MCF 10A (cell line): ENCODE data around the gene NKX3-2. TPM values are rescaled to one million over a fixed set of nuclear protein-coding genes. Genes with fewer than 3 reads are reported as not detected.

ENCODE experiments used
- BruUV-seq: library from RNA; stranded (reverse); fragments of 400-500 nt; replicated peaks from 2 replicates; lab custom pipeline; 2021; lab: Mats Ljungman, UMichigan
- CTCF ChIA-PET: fragments of 300-600 bp; sonication (Branson Sonifier 250); formaldehyde crosslinking; extraction: SDS; loops from one replicate; lab custom pipeline; 2021; ENCODE audit warnings: antibody characterized with exemption, inconsistent platforms; lab: Yijun Ruan, JAX
- POLR2A ChIA-PET: fragments of 300-600, 350-650 bp; sonication (Branson Sonifier 250); formaldehyde crosslinking; extraction: SDS; loops from one replicate; lab custom pipeline; 2020; ENCODE audit warnings: antibody characterized with exemption, inconsistent platforms; lab: Yijun Ruan, JAX
- DNase-seq: peaks from one replicate; pipeline ENCODE4 v3.0.0-alpha.2; 2018; ENCODE audit not compliant: unreplicated experiment
- H3K27ac Mint-ChIP-seq: one replicate; pipeline ENCODE4 v1.8.0; 2022; ENCODE audit warnings: mild to moderate bottlenecking, low read depth, mixed read lengths; ENCODE audit not compliant: unreplicated experiment
- H3K27me3 Mint-ChIP-seq: one replicate; pipeline ENCODE4 v1.8.0; 2022; ENCODE audit warnings: mixed read lengths; ENCODE audit not compliant: insufficient read depth, unreplicated experiment
- H3K36me3 Mint-ChIP-seq: one replicate; pipeline ENCODE4 v1.8.0; 2022; ENCODE audit warnings: mild to moderate bottlenecking, moderate library complexity, mixed read lengths; ENCODE audit not compliant: insufficient read depth, unreplicated experiment
- H3K4me1 Mint-ChIP-seq: one replicate; pipeline ENCODE4 v1.8.0; 2022; ENCODE audit warnings: mixed read lengths; ENCODE audit not compliant: insufficient read depth, unreplicated experiment
- H3K4me3 Mint-ChIP-seq: one replicate; pipeline ENCODE4 v1.8.0; 2022; ENCODE audit warnings: mild to moderate bottlenecking, moderate library complexity, mixed read lengths; ENCODE audit not compliant: unreplicated experiment
- H3K9me3 Mint-ChIP-seq: one replicate; pipeline ENCODE4 v1.8.0; 2022; ENCODE audit warnings: mixed read lengths; ENCODE audit not compliant: unreplicated experiment
- intact Hi-C: fragments of 100-400 bp; cut with micrococcal nuclease; formaldehyde crosslinking; loops from 2 replicates; pipeline ENCODE4 v1.14.1; 2022
- total RNA-seq: library from RNA; stranded (reverse); gene quantifications from 2 replicates; pipeline ENCODE4 v1.2.3, GENCODE V29; 2022
- TF ChIP-seq, protein P1 (sequence below): fragments of 200-600 bp; IDR thresholded peaks from one replicate; pipeline ENCODE4 v1.8.0; 2022; ENCODE audit warnings: antibody characterized with exemption, mild to moderate bottlenecking; ENCODE audit not compliant: unreplicated experiment

The NKX3-2 gene
- total RNA-seq, 1 experiment from 2014 or later, result 0.42 TPM

DNA sequence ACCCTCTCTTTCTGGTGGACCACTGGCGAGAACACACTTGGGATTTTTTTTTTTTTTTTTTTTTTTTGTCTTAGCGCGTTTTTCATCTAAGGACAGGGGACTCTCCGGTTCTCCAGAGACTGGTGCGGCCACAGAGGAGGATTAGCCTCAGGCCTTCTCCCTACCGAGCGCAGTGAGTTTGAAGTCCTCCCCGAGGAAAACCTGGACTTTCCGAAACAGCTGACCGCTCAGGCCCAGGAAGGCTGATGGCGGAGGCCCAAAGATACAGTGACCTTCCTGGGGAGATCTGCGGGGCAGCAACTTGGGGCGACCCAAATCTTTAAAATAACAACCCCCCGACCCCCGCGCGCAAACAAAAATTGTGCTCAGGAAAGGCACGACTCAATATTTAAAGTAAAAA is 9.2 kb downstream of the NKX3-2 start:
- no peaks in the 10 kb centered on the region for H3K4me1 Mint-ChIP-seq
- H3K9me3 Mint-ChIP-seq, result peaks cover 5% of the 10 kb centered on the region
- TF ChIP-seq, protein P1, sequence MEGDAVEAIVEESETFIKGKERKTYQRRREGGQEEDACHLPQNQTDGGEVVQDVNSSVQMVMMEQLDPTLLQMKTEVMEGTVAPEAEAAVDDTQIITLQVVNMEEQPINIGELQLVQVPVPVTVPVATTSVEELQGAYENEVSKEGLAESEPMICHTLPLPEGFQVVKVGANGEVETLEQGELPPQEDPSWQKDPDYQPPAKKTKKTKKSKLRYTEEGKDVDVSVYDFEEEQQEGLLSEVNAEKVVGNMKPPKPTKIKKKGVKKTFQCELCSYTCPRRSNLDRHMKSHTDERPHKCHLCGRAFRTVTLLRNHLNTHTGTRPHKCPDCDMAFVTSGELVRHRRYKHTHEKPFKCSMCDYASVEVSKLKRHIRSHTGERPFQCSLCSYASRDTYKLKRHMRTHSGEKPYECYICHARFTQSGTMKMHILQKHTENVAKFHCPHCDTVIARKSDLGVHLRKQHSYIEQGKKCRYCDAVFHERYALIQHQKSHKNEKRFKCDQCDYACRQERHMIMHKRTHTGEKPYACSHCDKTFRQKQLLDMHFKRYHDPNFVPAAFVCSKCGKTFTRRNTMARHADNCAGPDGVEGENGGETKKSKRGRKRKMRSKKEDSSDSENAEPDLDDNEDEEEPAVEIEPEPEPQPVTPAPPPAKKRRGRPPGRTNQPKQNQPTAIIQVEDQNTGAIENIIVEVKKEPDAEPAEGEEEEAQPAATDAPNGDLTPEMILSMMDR, result no peak
- H3K27me3 Mint-ChIP-seq, result no peaks in the 10 kb centered on the region
- CTCF ChIA-PET, result interaction anchor here (1.2 kb wide), 1 partner anchor 806 kb away, joined by 3 read pairs; no protein-coding TSS in a partner anchor
- no peak for DNase-seq
- intact Hi-C loops, result no loop called here
- no TSS peak for BruUV-seq
- H3K4me3 Mint-ChIP-seq, result no peak overlapping the region
- POLR2A ChIA-PET, result no interaction called here
- H3K36me3 Mint-ChIP-seq, result no peaks in the 10 kb centered on the region
- no peak overlapping the region for H3K27ac Mint-ChIP-seq

DNA sequence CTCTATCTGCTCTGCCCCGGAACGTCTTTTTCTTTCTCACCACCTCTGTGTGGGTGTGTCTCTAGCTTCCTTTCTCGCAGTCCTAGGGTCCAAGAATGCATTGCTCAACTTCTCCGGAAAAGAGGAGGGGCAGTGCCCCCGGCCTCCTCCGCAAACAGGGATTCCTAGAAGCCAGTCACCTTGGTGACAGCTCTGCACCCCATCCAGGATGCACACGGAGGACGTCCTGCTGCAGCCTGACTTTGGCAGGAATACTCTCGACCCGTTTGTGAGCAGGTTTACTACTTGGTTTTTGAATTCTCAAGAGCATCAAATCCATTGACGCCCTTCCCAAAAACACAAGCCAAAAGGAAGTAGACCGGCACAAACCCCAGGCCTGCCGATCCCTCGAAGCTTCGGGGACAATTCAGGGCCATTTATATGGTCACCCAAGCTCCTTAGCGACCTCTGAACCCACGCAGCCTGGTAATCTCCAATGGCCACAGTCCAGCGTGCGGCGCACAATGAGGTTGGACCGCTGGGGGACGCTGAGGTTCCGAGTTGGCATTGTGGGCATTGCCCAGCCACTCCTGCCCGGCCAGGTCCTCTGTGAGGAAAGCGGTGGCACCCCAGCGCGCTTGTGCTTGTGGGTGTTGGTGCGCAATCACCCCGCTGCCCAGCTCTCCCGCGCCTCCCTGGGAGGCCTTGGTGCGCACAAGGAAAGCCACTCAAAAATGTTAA is 9.8 kb downstream of the NKX3-2 start:
- no peaks in the 10 kb centered on the region for H3K36me3 Mint-ChIP-seq
- peaks cover 5% of the 10 kb centered on the region for H3K9me3 Mint-ChIP-seq
- ChIA-PET POLR2A (no interaction called here), CTCF (interaction anchor here (1.2 to 1.8 kb wide), 2 partner anchors 9 to 805 kb away, joined by 3 to 6 read pairs; no protein-coding TSS in a partner anchor)
- intact Hi-C loops, result no loop called here
- no peaks in the 10 kb centered on the region for H3K27me3 Mint-ChIP-seq
- TF ChIP-seq, protein P1, result no peak
- DNase-seq, result no peak
- H3K4me1 Mint-ChIP-seq, result no peaks in the 10 kb centered on the region
- BruUV-seq, result no TSS peak
- H3K27ac Mint-ChIP-seq, result no peak overlapping the region
- H3K4me3 Mint-ChIP-seq, result no peak overlapping the region

DNA sequence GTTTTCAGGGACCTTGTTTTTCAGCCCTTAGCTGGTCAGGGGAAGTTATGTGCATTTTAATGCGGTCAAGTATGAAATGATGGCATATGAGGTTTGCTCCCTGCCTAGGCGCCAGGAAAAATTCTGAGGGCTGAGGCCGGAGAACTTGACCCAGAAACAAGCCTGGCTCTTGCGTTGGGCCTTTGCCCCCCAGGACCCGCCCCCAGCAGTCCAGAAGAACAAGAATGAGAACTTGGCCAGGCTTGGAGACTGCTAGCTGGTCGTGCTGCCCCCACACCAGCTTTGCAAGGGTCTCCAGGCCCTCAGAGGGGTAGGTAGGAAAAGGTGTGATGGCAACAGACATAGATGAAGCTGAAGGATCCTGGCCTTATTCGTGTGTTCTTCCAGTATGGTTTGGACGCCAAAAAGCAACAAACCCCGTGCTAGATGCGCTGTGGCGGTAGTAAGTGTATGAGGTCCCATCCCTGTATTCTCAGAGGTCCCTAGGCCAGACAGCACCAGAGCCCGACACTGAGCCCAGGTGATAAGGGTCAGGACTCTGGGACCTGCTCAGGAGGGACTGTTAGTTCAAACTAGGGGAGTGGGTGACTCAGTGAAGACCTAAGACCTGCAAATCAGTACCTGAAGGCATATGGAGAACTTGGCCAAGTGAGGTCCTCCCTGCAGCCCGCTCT is 10.5 kb downstream of the NKX3-2 start:
- TF ChIP-seq, protein P1, result no peak
- H3K36me3 Mint-ChIP-seq, result no peaks in the 10 kb centered on the region
- no peak for DNase-seq
- H3K27ac Mint-ChIP-seq, result no peak overlapping the region
- no peaks in the 10 kb centered on the region for H3K4me1 Mint-ChIP-seq
- ChIA-PET CTCF (interaction anchor here (0.7 to 1.8 kb wide), 3 partner anchors 9 to 475 kb away, joined by 3 to 6 read pairs (median 3); no protein-coding TSS in a partner anchor), POLR2A (no interaction called here)
- no TSS peak for BruUV-seq
- no peaks in the 10 kb centered on the region for H3K27me3 Mint-ChIP-seq
- H3K4me3 Mint-ChIP-seq, result no peak overlapping the region
- intact Hi-C loops, result no loop called here
- peaks cover 5% of the 10 kb centered on the region for H3K9me3 Mint-ChIP-seq

DNA sequence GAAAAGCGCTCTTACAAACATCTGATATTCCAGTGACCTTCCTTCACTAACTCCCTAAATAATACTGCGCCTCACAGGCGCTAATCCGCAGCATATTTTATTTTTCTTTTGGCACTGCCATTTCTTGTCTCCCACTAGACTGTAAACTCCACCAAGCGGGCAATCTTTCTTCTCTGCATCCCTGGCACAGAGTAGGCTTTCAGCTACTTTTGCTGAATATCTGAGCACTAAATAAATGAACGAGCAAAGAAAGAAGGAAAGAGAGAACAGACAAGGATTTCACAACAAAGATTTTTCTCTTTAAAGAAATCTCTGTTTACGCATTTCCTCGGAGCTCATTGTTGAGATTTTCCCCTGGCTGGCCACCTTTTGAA is 12.7 kb downstream of the NKX3-2 start:
- intact Hi-C loops, result no loop called here
- H3K27me3 Mint-ChIP-seq, result no peaks in the 10 kb centered on the region
- no TSS peak for BruUV-seq

More for the DNA sequence above, 12.7 kb downstream of the NKX3-2 start:
- Mint-ChIP-seq H3K36me3 (no peaks in the 10 kb centered on the region), H3K4me1 (no peaks in the 10 kb centered on the region), H3K4me3 (no peak overlapping the region), H3K27ac (no peak overlapping the region), H3K9me3 (no peaks in the 10 kb centered on the region)
- no peak for DNase-seq
- TF ChIP-seq, protein P1, result no peak
- CTCF ChIA-PET, result no interaction called here
- POLR2A ChIA-PET, result interaction anchor here (0.8 kb wide), 1 partner anchor 796 kb away, joined by 3 read pairs; no protein-coding TSS in a partner anchor
